Naive B cell (primary cell): ENCODE results near the gene LYPD6B. TPM values are rescaled to one million over a fixed set of nuclear protein-coding genes. Genes with fewer than 3 reads are reported as not detected.
A peak's percentile ranks its signal among the peaks of the same experiment; 100 is the strongest.

Experiments
- ATAC-seq, 2 donors: fragments of 150-1000 bp; cut with Tn5 transposase; 2 replicates each; pipeline ENCODE4 v1.10.0; 2021; ENCODE audit warnings: low read depth in 2 of 2, mild to moderate bottlenecking in 2 of 2, moderate library complexity in 2 of 2
- DNase-seq: peaks from one replicate; pipeline ENCODE4 v3.0.0; 2022
- H3K27ac Mint-ChIP-seq, 6 donors: one replicate each; pipeline ENCODE4 v1.8.0; 2020 to 2022; ENCODE audit warnings: mild to moderate bottlenecking in 6 of 6, mixed read lengths in 6 of 6, moderate library complexity in 5 of 6, inconsistent platforms in 2 of 6
- H3K27me3 Mint-ChIP-seq, 3 donors: one replicate each; pipeline ENCODE4 v1.8.0; 2021 to 2022; ENCODE audit warnings: mixed read lengths in 3 of 3, mild to moderate bottlenecking in 1 of 3
- H3K36me3 Mint-ChIP-seq, 2 donors: one replicate each; pipeline ENCODE4 v1.8.0; 2020 to 2022; ENCODE audit warnings: mixed read lengths in 2 of 2, inconsistent platforms in 1 of 2, mild to moderate bottlenecking in 1 of 2
- H3K4me1 Mint-ChIP-seq, 3 donors: one replicate each; pipeline ENCODE4 v1.8.0; 2020 to 2022; ENCODE audit warnings: mixed read lengths in 3 of 3, inconsistent platforms in 1 of 3, mild to moderate bottlenecking in 1 of 3, moderate library complexity in 1 of 3
- H3K4me3 Mint-ChIP-seq, 8 donors: one replicate each; pipeline ENCODE4 v1.8.0; 2020 to 2022; ENCODE audit warnings: mild to moderate bottlenecking in 8 of 8, mixed read lengths in 8 of 8, moderate library complexity in 8 of 8, inconsistent platforms in 2 of 8
- H3K9me3 Mint-ChIP-seq, 7 donors: one replicate each; pipeline ENCODE4 v1.8.0; 2020 to 2022; ENCODE audit warnings: mixed read lengths in 7 of 7, mild to moderate bottlenecking in 5 of 7, inconsistent platforms in 2 of 7, moderate library complexity in 1 of 7
- polyA plus RNA-seq, 6 donors: library from polyadenylated mRNA; unstranded; fragments of 300-500 nt; fragmentation: Illumina TruSeq; gene quantifications; one replicate each; pipeline ENCODE4 v1.2.3, GENCODE V29; 2021; ENCODE audit warnings: low read depth in 6 of 6

Gene LYPD6B
- 1 to 10 TPM in 4 of 6 donors, under 1 TPM in 1, not detected in 1; 0.78 to 6.7 (median 4.2) TPM for polyA plus RNA-seq

DNA sequence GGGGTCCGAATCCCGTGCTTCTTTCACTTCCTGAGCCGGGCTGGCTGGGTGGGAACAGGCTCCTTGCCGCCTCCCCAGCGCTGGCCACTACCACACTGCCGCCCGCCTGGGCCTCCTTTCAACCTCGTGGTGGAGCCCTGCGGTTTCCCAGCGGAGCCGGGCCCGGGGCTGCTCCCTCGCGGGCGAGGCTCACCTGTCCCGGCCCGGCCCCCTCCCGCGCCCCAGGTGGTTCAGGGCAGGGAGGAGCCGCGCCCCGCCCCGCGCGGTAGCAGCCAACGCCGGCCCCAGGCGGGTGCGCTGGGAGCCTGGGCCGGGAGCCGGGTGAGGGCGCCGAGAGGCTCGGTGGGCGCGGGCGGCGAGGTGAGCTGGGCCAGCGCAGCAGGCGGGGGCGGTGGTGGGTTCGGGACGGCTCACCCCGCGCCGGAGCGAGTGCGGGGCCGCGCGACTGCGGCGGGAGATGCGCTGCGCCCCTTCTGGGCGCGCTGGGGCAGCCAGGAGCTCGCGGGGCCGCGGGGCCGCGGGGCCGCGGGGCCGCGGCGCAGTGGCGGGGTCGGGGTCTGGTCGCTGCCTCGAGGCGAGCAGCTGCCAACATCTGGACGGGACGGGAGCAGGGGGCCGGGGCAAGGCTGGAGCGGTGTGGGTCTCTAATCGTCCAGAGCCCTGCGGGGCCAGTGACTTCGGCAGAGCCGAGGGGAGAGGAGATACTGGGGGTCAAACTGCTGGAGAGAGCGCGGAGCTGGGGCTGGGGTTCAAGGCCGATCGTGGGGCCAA, at the start of gene LYPD6B:
LYPD6B (plus strand) TSS at position 258 of the 771 bp plus-strand sequence. CDS start 92,250 bp downstream, outside the sequence.
- peaks cover 37 to 53% (median 46%) of the 10 kb centered on the region in 3 donors for H3K27me3 Mint-ChIP-seq
- no peak for DNase-seq
- peak; percentile 69 to 70 for ATAC-seq
- peaks cover 0 to 25% (median 5%) of the 10 kb centered on the region in 3 donors for H3K4me1 Mint-ChIP-seq
- H3K4me3 Mint-ChIP-seq, result peak within 1 kb of the TSS; percentile 53 to 91 (median 68)
- H3K36me3 Mint-ChIP-seq, result no peaks in the 10 kb centered on the region
- peaks cover 0 to 1% (median 0%) of the 10 kb centered on the region in 7 donors for H3K9me3 Mint-ChIP-seq
- H3K27ac Mint-ChIP-seq, result no peak within 1 kb of the TSS

DNA sequence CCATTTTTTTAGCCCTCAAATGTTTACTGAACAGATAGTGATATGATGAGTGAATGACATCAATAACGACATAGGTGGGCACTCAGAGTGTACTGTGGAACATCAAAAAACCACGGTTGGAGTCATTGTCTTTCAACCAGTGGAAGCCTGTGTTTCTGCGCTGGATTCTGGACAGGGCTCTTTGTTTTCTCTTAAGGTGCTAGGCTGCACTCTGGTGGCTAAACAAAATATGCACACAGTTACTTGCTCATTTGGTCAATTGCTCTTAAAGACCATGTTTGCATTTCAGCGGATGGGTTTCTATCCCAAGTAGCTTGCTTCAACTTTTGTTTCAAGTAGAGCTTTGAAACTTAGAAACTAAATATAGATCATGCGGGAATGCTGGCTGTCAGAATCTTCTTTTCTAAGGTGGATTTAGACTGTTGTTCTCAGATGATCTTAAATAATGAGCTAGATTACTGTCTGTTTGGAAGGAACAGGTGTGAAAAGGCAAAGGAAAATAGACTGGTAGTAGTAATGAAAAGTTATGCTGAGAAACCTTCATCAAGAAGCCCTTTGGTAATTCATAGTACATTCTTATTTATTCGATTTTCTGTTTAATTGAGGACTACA, 48.5 kb upstream of the LYPD6B start:
- Mint-ChIP-seq H3K36me3 (no peaks in the 10 kb centered on the region), H3K4me1 (peaks cover 5 to 11% (median 5%) of the 10 kb centered on the region in 3 donors), H3K27me3 (no peaks in the 10 kb centered on the region), H3K27ac (no peak overlapping the region), H3K9me3 (no peaks in the 10 kb centered on the region), H3K4me3 (no peak overlapping the region)
- ATAC-seq (peak; percentile 67 to 69), DNase-seq (peak; percentile 31)

- H3K4me3 Mint-ChIP-seq, result no peak overlapping the region
- peaks cover 5 to 11% (median 5%) of the 10 kb centered on the region in 3 donors for H3K4me1 Mint-ChIP-seq
- H3K36me3 Mint-ChIP-seq, result no peaks in the 10 kb centered on the region
- DNase-seq (no peak), ATAC-seq (no peak)
- H3K9me3 Mint-ChIP-seq, result no peaks in the 10 kb centered on the region
- H3K27ac Mint-ChIP-seq, result peak overlapping the region in 1 of 6 donors; percentile 60
- H3K27me3 Mint-ChIP-seq, result no peaks in the 10 kb centered on the region
Observed at GRCh38 chr2:148990968-148991367, 47.5 kb upstream of the LYPD6B start.

DNA sequence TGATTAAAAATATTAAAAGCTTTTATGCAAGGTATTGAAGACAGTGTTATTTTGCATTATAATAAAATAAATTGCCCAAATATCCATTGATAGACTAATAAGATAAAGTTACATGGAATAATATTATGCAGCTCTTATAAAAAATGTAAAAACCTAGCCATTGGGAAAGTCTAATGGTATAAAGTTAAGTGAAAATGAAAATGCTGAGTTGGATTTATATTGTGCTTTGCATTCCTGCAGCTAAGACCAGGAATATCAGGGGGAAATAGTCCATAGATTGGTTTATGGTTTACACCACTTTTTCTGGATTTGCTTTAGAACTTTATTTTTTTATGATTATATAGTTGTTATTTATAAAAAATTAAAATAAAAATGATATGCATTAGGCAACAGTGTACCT, 46.1 kb upstream of the LYPD6B start:
- no peaks in the 10 kb centered on the region for H3K9me3 Mint-ChIP-seq
- peaks cover 0 to 4% (median 1%) of the 10 kb centered on the region in 3 donors for H3K4me1 Mint-ChIP-seq
- ATAC-seq, result no peak
- H3K27ac Mint-ChIP-seq, result no peak overlapping the region
- no peak overlapping the region for H3K4me3 Mint-ChIP-seq
- DNase-seq, result no peak
- no peaks in the 10 kb centered on the region for H3K27me3 Mint-ChIP-seq
- H3K36me3 Mint-ChIP-seq, result peaks cover 0 to 4% of the 10 kb centered on the region in 2 donors

DNA sequence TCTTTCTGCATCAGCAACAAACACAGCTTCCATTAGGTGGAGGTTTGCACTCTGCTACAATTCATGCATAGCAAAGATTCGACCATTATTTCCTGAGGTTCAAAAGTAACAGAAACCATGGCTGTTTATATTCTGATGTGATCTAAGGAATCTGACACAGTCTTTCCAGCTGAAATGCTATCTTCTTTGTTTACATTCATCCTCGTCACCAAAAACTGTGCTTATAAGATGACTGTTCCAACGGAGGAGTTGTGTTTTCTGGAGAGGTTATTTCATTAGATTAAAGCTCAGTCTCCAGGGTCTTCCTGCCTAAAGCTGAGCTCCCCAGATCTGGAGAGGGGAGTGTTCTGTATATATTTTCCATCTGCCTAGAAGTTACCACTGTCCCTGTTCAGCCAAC, 45.1 kb upstream of the LYPD6B start:
- H3K27me3 Mint-ChIP-seq, result peaks cover 0 to 5% (median 5%) of the 10 kb centered on the region in 3 donors
- no peaks in the 10 kb centered on the region for H3K9me3 Mint-ChIP-seq
- ATAC-seq (no peak), DNase-seq (no peak)
- no peak overlapping the region for H3K27ac Mint-ChIP-seq
- peaks cover 0 to 6% of the 10 kb centered on the region in 2 donors for H3K36me3 Mint-ChIP-seq
- no peak overlapping the region for H3K4me3 Mint-ChIP-seq
- H3K4me1 Mint-ChIP-seq, result no peaks in the 10 kb centered on the region

- no peak overlapping the region for H3K27ac Mint-ChIP-seq
- no peak overlapping the region for H3K4me3 Mint-ChIP-seq
- no peaks in the 10 kb centered on the region for H3K9me3 Mint-ChIP-seq
- no peaks in the 10 kb centered on the region for H3K4me1 Mint-ChIP-seq
- DNase-seq (no peak), ATAC-seq (no peak)
- H3K36me3 Mint-ChIP-seq, result peaks cover 0 to 6% of the 10 kb centered on the region in 2 donors
- H3K27me3 Mint-ChIP-seq, result peaks cover 0 to 8% (median 5%) of the 10 kb centered on the region in 3 donors
Observed at GRCh38 chr2:148994341-148994740, 44.2 kb upstream of the LYPD6B start.

- Mint-ChIP-seq H3K36me3 (peaks cover 0 to 6% of the 10 kb centered on the region in 2 donors), H3K9me3 (no peaks in the 10 kb centered on the region), H3K27me3 (peaks cover 5 to 8% (median 5%) of the 10 kb centered on the region in 3 donors), H3K4me3 (no peak overlapping the region), H3K4me1 (no peaks in the 10 kb centered on the region), H3K27ac (no peak overlapping the region)
- ATAC-seq (no peak), DNase-seq (no peak)
Observed at GRCh38 chr2:148996805-148997204, 41.7 kb upstream of the LYPD6B start.

- H3K9me3 Mint-ChIP-seq, result no peaks in the 10 kb centered on the region
- peaks cover 0 to 6% of the 10 kb centered on the region in 2 donors for H3K36me3 Mint-ChIP-seq
- no peak for ATAC-seq
- H3K27ac Mint-ChIP-seq, result peak overlapping the region in 1 of 6 donors; percentile 51
- H3K27me3 Mint-ChIP-seq, result peaks cover 5 to 8% (median 5%) of the 10 kb centered on the region in 3 donors
- H3K4me3 Mint-ChIP-seq, result no peak overlapping the region
- H3K4me1 Mint-ChIP-seq, result no peaks in the 10 kb centered on the region
- DNase-seq, result no peak
Observed at GRCh38 chr2:148998165-148998830, 40.2 kb upstream of the LYPD6B start.

GRCh38 chr2:148998831-148999200, 39.7 kb upstream of the LYPD6B start:
- H3K27me3 Mint-ChIP-seq, result peaks cover 5 to 8% (median 5%) of the 10 kb centered on the region in 3 donors
- H3K36me3 Mint-ChIP-seq, result peaks cover 0 to 6% of the 10 kb centered on the region in 2 donors
- ATAC-seq (no peak), DNase-seq (no peak)
- H3K9me3 Mint-ChIP-seq, result no peaks in the 10 kb centered on the region
- H3K27ac Mint-ChIP-seq, result no peak overlapping the region
- H3K4me3 Mint-ChIP-seq, result no peak overlapping the region
- no peaks in the 10 kb centered on the region for H3K4me1 Mint-ChIP-seq

DNA sequence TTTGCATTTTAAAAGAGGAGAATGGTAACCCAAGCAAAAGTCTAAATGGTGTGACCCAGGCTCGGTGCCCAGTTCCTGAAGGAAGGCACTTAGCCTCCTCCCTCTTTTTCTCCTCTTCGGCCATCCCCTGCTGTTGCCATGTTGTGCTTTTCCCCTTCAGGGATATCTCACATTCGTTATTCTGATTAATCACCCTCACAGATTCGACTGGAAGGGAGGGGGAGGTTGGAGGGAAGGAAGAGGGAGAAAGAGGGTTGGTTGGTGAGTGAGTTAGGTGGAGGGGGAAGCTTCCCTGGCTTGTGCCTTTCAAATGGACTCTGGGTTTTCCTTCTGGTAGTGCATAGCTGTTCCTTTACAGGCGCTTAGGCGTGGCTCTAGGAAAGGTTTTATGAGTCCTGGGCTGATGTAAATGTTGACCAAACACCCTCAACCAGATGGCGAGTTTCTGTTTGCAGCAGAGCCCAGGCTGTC, 39.0 kb upstream of the LYPD6B start:
- no peak for ATAC-seq

DNA sequence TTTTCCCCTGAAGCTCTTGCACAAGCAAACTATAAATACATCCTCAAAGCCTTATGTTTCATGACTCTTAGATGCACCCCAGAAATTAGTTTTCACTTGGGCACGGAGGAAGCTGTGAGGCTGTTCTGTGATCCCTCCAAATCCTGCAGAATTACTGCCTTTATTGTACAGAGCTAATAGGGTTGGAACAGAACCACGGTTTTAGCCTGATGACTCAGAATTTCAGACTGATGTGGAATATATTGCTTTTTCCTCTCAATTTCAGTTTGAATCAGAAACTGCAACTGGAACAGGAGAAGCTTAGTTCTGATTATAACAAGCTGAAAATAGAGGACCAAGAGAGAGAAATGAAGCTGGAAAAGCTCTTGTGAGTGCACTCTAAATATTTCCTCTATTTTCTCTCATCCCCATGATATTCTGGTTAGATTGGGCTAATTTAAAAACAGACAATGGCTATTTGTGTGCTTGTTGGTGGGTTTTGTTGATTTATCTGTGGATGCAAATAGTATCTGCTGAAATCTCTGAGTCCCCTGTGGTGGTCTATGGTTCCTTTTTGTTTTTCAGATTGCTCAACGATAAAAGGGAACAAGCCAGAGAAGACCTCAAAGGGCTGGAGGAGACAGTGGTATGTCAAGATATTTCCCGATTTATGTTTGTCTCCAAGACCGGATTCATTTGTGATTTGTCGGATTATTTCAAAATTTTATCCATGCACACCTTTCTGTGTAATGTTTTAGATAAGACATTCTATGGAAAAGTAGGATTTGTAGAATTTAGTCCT, 38.2 kb upstream of the LYPD6B start:
- H3K36me3 Mint-ChIP-seq, result peaks cover 0 to 6% of the 10 kb centered on the region in 2 donors
- no peak for DNase-seq
- H3K27me3 Mint-ChIP-seq, result peaks cover 5 to 8% (median 5%) of the 10 kb centered on the region in 3 donors
- ATAC-seq, result no peak
- H3K9me3 Mint-ChIP-seq, result no peaks in the 10 kb centered on the region
- no peak overlapping the region for H3K27ac Mint-ChIP-seq
- H3K4me1 Mint-ChIP-seq, result no peaks in the 10 kb centered on the region
- H3K4me3 Mint-ChIP-seq, result no peak overlapping the region

More for the DNA sequence above, 39.0 kb upstream of the LYPD6B start:
- H3K4me3 Mint-ChIP-seq, result no peak overlapping the region
- H3K4me1 Mint-ChIP-seq, result no peaks in the 10 kb centered on the region
- no peaks in the 10 kb centered on the region for H3K9me3 Mint-ChIP-seq
- peaks cover 5 to 8% (median 5%) of the 10 kb centered on the region in 3 donors for H3K27me3 Mint-ChIP-seq
- H3K27ac Mint-ChIP-seq, result no peak overlapping the region
- no peak for DNase-seq
- peaks cover 0 to 6% of the 10 kb centered on the region in 2 donors for H3K36me3 Mint-ChIP-seq

- Mint-ChIP-seq H3K27me3 (peaks cover 5 to 13% (median 8%) of the 10 kb centered on the region in 3 donors), H3K4me1 (no peaks in the 10 kb centered on the region), H3K9me3 (no peaks in the 10 kb centered on the region), H3K27ac (no peak overlapping the region), H3K36me3 (peaks cover 0 to 6% of the 10 kb centered on the region in 2 donors), H3K4me3 (no peak overlapping the region)
- DNase-seq (no peak), ATAC-seq (no peak)
Observed at GRCh38 chr2:149001496-149001895, 37.0 kb upstream of the LYPD6B start.
